SH-SY5Y (cell line): ENCODE results near the gene ZNF84.

Experiments
- GATA2 ChIP-seq: IDR thresholded peaks from 2 replicates; pipeline ENCODE4 v1.6.1; 2011; ENCODE audit warnings: mild to moderate bottlenecking, low read depth, low read length
- GATA3 ChIP-seq: IDR thresholded peaks from 2 replicates; pipeline ENCODE4 v1.6.1; 2011; ENCODE audit warnings: low read depth, mild to moderate bottlenecking, low read length, moderate library complexity

DNA sequence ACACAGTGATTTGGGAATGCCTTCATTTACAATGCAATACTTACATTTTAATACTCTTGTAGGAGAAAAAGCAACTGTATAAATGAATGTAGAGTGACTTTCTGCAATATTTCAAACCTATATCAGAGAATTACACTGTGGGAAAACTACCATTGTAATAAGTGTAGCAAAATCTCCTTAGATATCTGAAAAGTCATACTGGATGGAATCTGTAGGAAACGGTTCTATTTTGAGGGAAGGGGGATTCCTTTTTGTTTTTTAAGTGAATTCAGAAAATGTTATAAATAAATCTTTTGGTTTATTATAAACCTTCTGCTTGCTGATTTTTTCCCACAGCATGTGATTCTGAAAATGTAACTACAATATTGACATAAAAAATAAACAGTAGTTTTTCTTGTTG lies 69.8 kb downstream of the ZNF84 start:
- TF ChIP-seq GATA2 (no peak), GATA3 (no peak)
